IMR-90 (cell line): ENCODE results near the gene DSCAML1. TPM values are rescaled to one million over a fixed set of nuclear protein-coding genes. Genes with fewer than 3 reads are reported as not detected.

Experiments used
- ATAC-seq: fragments of 200-7000 bp; cut with Tn5 transposase; 2 replicates; pipeline ENCODE4 v1.9.1; 2020; ENCODE audit warnings: low read depth, mild to moderate bottlenecking, moderate library complexity
- Bru-seq: library from RNA; stranded (reverse); fragments of 400-500 nt; gene quantifications from one replicate; lab custom pipeline; 2021; lab: Mats Ljungman, UMichigan
- BruChase-seq, 2 experiments: library from RNA; stranded (reverse); fragments of 400-500 nt; gene quantifications; one replicate each; lab custom pipeline; 2021; lab: Mats Ljungman, UMichigan
- BruUV-seq: library from RNA; stranded (reverse); fragments of 400-500 nt; replicated peaks from 2 replicates; lab custom pipeline; 2021; lab: Mats Ljungman, UMichigan
- CTCF ChIA-PET: fragments of 300-600 bp; formaldehyde crosslinking; extraction: SDS; loops from one replicate; lab custom pipeline; 2021; ENCODE audit warnings: antibody characterized with exemption; lab: Yijun Ruan, JAX
- POLR2A ChIA-PET: fragments of 300-600 bp; sonication (Branson Sonifier 250); formaldehyde crosslinking; loops from one replicate; lab custom pipeline; 2022; ENCODE audit warnings: antibody characterized with exemption; ENCODE audit not compliant: unreplicated experiment; lab: Charles Lee
- DNase-seq: peaks from one replicate; pipeline ENCODE4 v3.0.0; 2013
- H2AFZ ChIP-seq: replicated peaks from 2 replicates; pipeline ENCODE3; 2013; ENCODE audit warnings: low read length, mild to moderate bottlenecking; ENCODE audit not compliant: poor library complexity
- H2AK5ac ChIP-seq: 2 replicates; pipeline ENCODE4 v1.6.1; 2013; ENCODE audit warnings: low read depth, low read length, inconsistent platforms
- H2AK9ac ChIP-seq: replicated peaks from 2 replicates; pipeline ENCODE3; 2013; ENCODE audit warnings: mild to moderate bottlenecking, low read depth, low read length, moderate library complexity; ENCODE audit not compliant: poor library complexity
- H2BK120ac ChIP-seq: 2 replicates; pipeline ENCODE4 v1.6.1; 2013; ENCODE audit warnings: low read depth, low read length, inconsistent platforms
- H2BK15ac ChIP-seq: 3 replicates; pipeline ENCODE4 v1.6.1; 2013; ENCODE audit warnings: low read depth, low read length, inconsistent platforms
- H2BK20ac ChIP-seq: 2 replicates; pipeline ENCODE4 v1.6.1; 2013; ENCODE audit warnings: low read depth, mild to moderate bottlenecking, inconsistent platforms, low read length, moderate library complexity
- H2BK5ac ChIP-seq: 2 replicates; pipeline ENCODE4 v1.6.1; 2013; ENCODE audit warnings: mild to moderate bottlenecking, low read depth, low read length, inconsistent platforms; ENCODE audit not compliant: poor library complexity, severe bottlenecking
- H3K14ac ChIP-seq: replicated peaks from 2 replicates; pipeline ENCODE4 v1.6.1; 2013; ENCODE audit warnings: low read depth, low read length, inconsistent platforms
- H3K18ac ChIP-seq: 2 replicates; pipeline ENCODE4 v1.6.1; 2013; ENCODE audit warnings: low read depth, low read length, control low read depth
- H3K23ac ChIP-seq: 2 replicates; pipeline ENCODE4 v1.6.1; 2013; ENCODE audit warnings: low read depth, low read length, inconsistent platforms
- H3K27ac ChIP-seq: 2 replicates; pipeline ENCODE4 v1.5.1; 2013; ENCODE audit warnings: mild to moderate bottlenecking, control low read depth, low read length; ENCODE audit not compliant: insufficient read depth
- H3K27me3 ChIP-seq: 2 replicates; pipeline ENCODE4 v1.6.1; 2013; ENCODE audit warnings: low read length; ENCODE audit not compliant: control insufficient read depth, insufficient read depth
- H3K36me3 ChIP-seq: 2 replicates; pipeline ENCODE4 v1.6.1; 2013; ENCODE audit warnings: low read length, mixed read lengths; ENCODE audit not compliant: control insufficient read depth, insufficient read depth
- H3K4ac ChIP-seq: 2 replicates; pipeline ENCODE4 v1.6.1; 2013; ENCODE audit warnings: low read depth, low read length, inconsistent platforms
- H3K4me1 ChIP-seq: 2 replicates; pipeline ENCODE4 v1.6.1; 2013; ENCODE audit warnings: low read length, mixed read lengths; ENCODE audit not compliant: control insufficient read depth, insufficient read depth
- H3K4me2 ChIP-seq: 2 replicates; pipeline ENCODE4 v1.6.1; 2013; ENCODE audit warnings: low read depth, mild to moderate bottlenecking, control low read depth, low read length, moderate library complexity
- H3K4me3 ChIP-seq: 2 replicates; pipeline ENCODE4 v1.5.1; 2013; ENCODE audit warnings: low read depth, mild to moderate bottlenecking, control low read depth, low read length, moderate library complexity; ENCODE audit not compliant: insufficient read depth
- H3K56ac ChIP-seq: 2 replicates; pipeline ENCODE4 v1.6.1; 2013; ENCODE audit warnings: low read length, inconsistent platforms; ENCODE audit not compliant: insufficient read depth; ENCODE audit errors: extremely low read depth
- H3K79me1 ChIP-seq, 2 experiments: 2 replicates each; pipeline ENCODE4 v1.6.1; 2013; ENCODE audit warnings: low read length in 2 of 2, inconsistent platforms in 1 of 2, low read depth in 1 of 2
- H3K9ac ChIP-seq: 2 replicates; pipeline ENCODE4 v1.6.1; 2013; ENCODE audit warnings: low read depth, low read length, control low read depth
- H3K9me1 ChIP-seq: 2 replicates; pipeline ENCODE4 v1.6.1; 2013; ENCODE audit warnings: low read length, inconsistent platforms; ENCODE audit not compliant: insufficient read depth
- H3K9me3 ChIP-seq: 2 replicates; pipeline ENCODE4 v1.6.1; 2013; ENCODE audit warnings: low read length; ENCODE audit not compliant: control insufficient read depth, insufficient read depth
- H4K20me1 ChIP-seq: 2 replicates; pipeline ENCODE4 v1.6.1; 2013; ENCODE audit warnings: low read length, inconsistent platforms; ENCODE audit not compliant: insufficient read depth
- H4K5ac ChIP-seq: 2 replicates; pipeline ENCODE4 v1.6.1; 2013; ENCODE audit warnings: mild to moderate bottlenecking, low read depth, low read length, control low read depth
- H4K8ac ChIP-seq, 2 experiments: 2 replicates each; pipeline ENCODE4 v1.6.1; 2013; ENCODE audit warnings: low read depth in 2 of 2, low read length in 2 of 2, control low read depth in 1 of 2, inconsistent platforms in 1 of 2
- H4K91ac ChIP-seq: 2 replicates; pipeline ENCODE4 v1.6.1; 2013; ENCODE audit warnings: low read depth, low read length, inconsistent platforms; ENCODE audit not compliant: insufficient read depth
- BHLHE40 ChIP-seq: fragments of 150-350 bp; IDR thresholded peaks from 2 replicates; pipeline ENCODE4 v1.6.1; 2016; ENCODE audit warnings: mild to moderate bottlenecking, low read depth, low read length
- CEBPB ChIP-seq: IDR thresholded peaks from 2 replicates; pipeline ENCODE4 v1.6.1; 2012; ENCODE audit warnings: low read depth, low read length, improper control_type of control experiment
- CTCF ChIP-seq: conservative IDR thresholded peaks from 2 replicates; pipeline ENCODE4 v1.5.1; 2012; ENCODE audit warnings: mild to moderate bottlenecking, low read depth, low read length, improper control_type of control experiment
- ELK1 ChIP-seq: fragments of 150-350 bp; IDR thresholded peaks from 2 replicates; pipeline ENCODE4 v1.6.1; 2016; ENCODE audit warnings: low read depth, mild to moderate bottlenecking, low read length, moderate library complexity, borderline replicate concordance
- FOS ChIP-seq: fragments of 150-350 bp; IDR thresholded peaks from 2 replicates; pipeline ENCODE4 v1.6.1; 2016; ENCODE audit warnings: low read depth, low read length
- MAFK ChIP-seq: IDR thresholded peaks from 2 replicates; pipeline ENCODE4 v1.6.1; 2012; ENCODE audit warnings: low read depth, low read length, improper control_type of control experiment
- MAZ ChIP-seq: IDR thresholded peaks from 2 replicates; pipeline ENCODE4 v1.6.1; 2012; ENCODE audit warnings: low read depth, mild to moderate bottlenecking, low read length, improper control_type of control experiment, moderate library complexity, borderline replicate concordance
- MXI1 ChIP-seq: IDR thresholded peaks from 2 replicates; pipeline ENCODE4 v1.6.1; 2012; ENCODE audit warnings: low read depth, mild to moderate bottlenecking, low read length, moderate library complexity, borderline replicate concordance
- NFE2L2 ChIP-seq: fragments of 150-350 bp; IDR thresholded peaks from 2 replicates; pipeline ENCODE4 v1.6.1; 2016; ENCODE audit warnings: low read depth, mild to moderate bottlenecking, low read length
- POLR2A ChIP-seq: IDR thresholded peaks from 2 replicates; pipeline ENCODE4 v1.6.1; 2012; ENCODE audit warnings: mild to moderate bottlenecking, low read depth, low read length
- RAD21 ChIP-seq: IDR thresholded peaks from 2 replicates; pipeline ENCODE4 v1.6.1; 2012; ENCODE audit warnings: low read length, improper control_type of control experiment
- RFX5 ChIP-seq: IDR thresholded peaks from 2 replicates; pipeline ENCODE4 v1.8.0; 2012; ENCODE audit warnings: low read depth, mild to moderate bottlenecking, low read length, moderate library complexity
- SMC3 ChIP-seq: fragments of 150-350 bp; IDR thresholded peaks from 2 replicates; pipeline ENCODE4 v1.6.1; 2016; ENCODE audit warnings: low read depth, mild to moderate bottlenecking, antibody characterized with exemption, low read length, moderate library complexity
- USF2 ChIP-seq: fragments of 150-350 bp; IDR thresholded peaks from 2 replicates; pipeline ENCODE4 v1.6.1; 2017; ENCODE audit warnings: mild to moderate bottlenecking, antibody characterized with exemption, low read length, low read depth
- WGBS, 2 experiments: methylation state at CpG; one replicate each; pipeline versions ENCODE4 v1.1.5 to v1.1.7; 2013; ENCODE audit warnings: missing lambda C conversion rate in 2 of 2; ENCODE audit not compliant: insufficient read length in 1 of 2; ENCODE audit errors: extremely low coverage in 2 of 2; 5-methylcytosine and 5-hydroxymethylcytosine counted together
- dilution Hi-C: fragments of 300-500 bp; cut with HindIII; formaldehyde crosslinking; loops from one replicate; pipeline ENCODE4 v1.14.3; 2018; ENCODE audit warnings: low sequenced_read_pairs; ENCODE audit not compliant: unreplicated experiment
- in situ Hi-C: fragments of 300-500 bp; cut with MboI; formaldehyde crosslinking; loops from 3 replicates; pipeline ENCODE4 v1.14.3; 2019; ENCODE audit warnings: low sequenced_read_pairs, inconsistent platforms, mixed read lengths
- intact Hi-C: fragments of 100-400 bp; cut with micrococcal nuclease; formaldehyde crosslinking; loops from 2 replicates; pipeline ENCODE4 v1.10.0; 2022
- long read RNA-seq: library from polyadenylated mRNA; unstranded; transcript quantifications from one replicate; pipeline ENCODE4 v2.0.0, GENCODE V29; 2021; ENCODE audit not compliant: unreplicated experiment
- polyA plus RNA-seq, 3 experiments: library from polyadenylated mRNA; depleted of rRNA; stranded (reverse); fragments of >200 nt; gene quantifications; 2 replicates each; pipeline ENCODE4 v1.2.3, GENCODE V29; 2012; ENCODE audit warnings: low replicate concordance in 1 of 3
- total RNA-seq: library from RNA; depleted of rRNA; stranded (reverse); fragments of >200 nt; gene quantifications from 2 replicates; pipeline ENCODE4 v1.2.3, GENCODE V29; 2012; rRNA removed

The DSCAML1 gene
- total RNA-seq (not detected in 2 replicates), polyA plus RNA-seq (2012; rRNA removed) (not detected in 2 replicates), Bru-seq, nascent RNA (percentile 1 among the genes with signal in this experiment), BruChase-seq, experiment 1, labeled RNA remaining after a 6-hour chase (percentile 3 among the genes with signal in this experiment), BruChase-seq, experiment 2, labeled RNA remaining after a 2-hour chase (percentile 1 among the genes with signal in this experiment)
- polyA plus RNA-seq (2012; cell fraction: cytosol; rRNA removed): not detected in 2 replicates
- polyA plus RNA-seq (2012; cell fraction: nucleus; rRNA removed; ENCODE audit: low replicate concordance): not detected in 2 replicates
- long read RNA-seq: 0 reads

GRCh38 chr11:117796872-117797529 is at the start of gene DSCAML1:
Gene DSCAML1 (minus strand): TSS chr11:117797216. CDS start chr11:117797079, 137 bp downstream.
- Histone ChIP-seq H3K9me1 (no peaks in the 10 kb centered on the region), H3K79me1 (no peaks in the 10 kb centered on the region), H3K4me2 (no peak within 1 kb of the TSS), H3K36me3 (no peaks in the 10 kb centered on the region), H3K4me1 (no peaks in the 10 kb centered on the region), H4K91ac (no peak within 1 kb of the TSS), H2AK5ac (no peak within 1 kb of the TSS), H4K5ac (no peak within 1 kb of the TSS), H3K4ac (no peak within 1 kb of the TSS), H3K9me3 (no peaks in the 10 kb centered on the region), H3K56ac (no peak within 1 kb of the TSS), H2BK15ac (no peak within 1 kb of the TSS), H2BK120ac (no peak within 1 kb of the TSS), H3K23ac (no peak within 1 kb of the TSS), H3K4me3 (no peak within 1 kb of the TSS), H3K18ac (no peak within 1 kb of the TSS), H2BK5ac (no peak within 1 kb of the TSS), H3K9ac (no peak within 1 kb of the TSS), H4K20me1 (no peaks in the 10 kb centered on the region), H2BK20ac (no peak within 1 kb of the TSS), H4K8ac (no peak within 1 kb of the TSS), H2AFZ (no peak within 1 kb of the TSS), H3K14ac (no peak within 1 kb of the TSS), H3K27me3 (peaks cover 62% of the 10 kb centered on the region), H2AK9ac (no peak within 1 kb of the TSS), H3K27ac (no peak within 1 kb of the TSS)
- 1% methylated on average over 58 of the region's 66 CpGs; no CpG with 5 or more reads in 1 of the 2 experiments for WGBS, 2 experiments
- no TSS peak for BruUV-seq
- in situ Hi-C loops: no loop called here
- dilution Hi-C loops: no loop called here
- ChIA-PET CTCF (no interaction called here), POLR2A (no interaction called here)
- DNase-seq (no peak), ATAC-seq (peak; percentile 42; the same call in 1 of the 2 replicates)
- intact Hi-C loops: no loop called here
- no peak for TF ChIP-seq MAFK
- no peak for TF ChIP-seq RAD21
- no peak for TF ChIP-seq CEBPB
- no peak for TF ChIP-seq MAZ
- no peak for TF ChIP-seq NFE2L2
- no peak for TF ChIP-seq ELK1
- TF ChIP-seq CTCF: no peak
- no peak for TF ChIP-seq MXI1
- no peak for TF ChIP-seq RFX5
- TF ChIP-seq USF2: no peak
- TF ChIP-seq FOS: no peak
- TF ChIP-seq BHLHE40: no peak
- TF ChIP-seq POLR2A: no peak
- no peak for TF ChIP-seq SMC3
